H9 (cell line): ENCODE data around the gene KCTD19. TPM values are rescaled to one million over a fixed set of nuclear protein-coding genes. Genes with fewer than 3 reads are reported as not detected.

Experiments
- DNase-seq: peaks from one replicate; pipeline ENCODE4 v3.0.0-alpha.2; 2017
- H2AFZ ChIP-seq: one replicate; pipeline ENCODE4 v1.6.1; 2013; ENCODE audit warnings: mild to moderate bottlenecking, low read length, control low read depth, moderate library complexity
- H2AK5ac ChIP-seq: 2 replicates; pipeline ENCODE4 v1.6.1; 2013; ENCODE audit warnings: low read length, control low read depth, mixed read lengths; ENCODE audit not compliant: insufficient read length
- H2BK120ac ChIP-seq: one replicate; pipeline ENCODE4 v1.6.1; 2013; ENCODE audit warnings: low read depth, mild to moderate bottlenecking, low read length, control low read depth, inconsistent platforms; ENCODE audit not compliant: poor library complexity, severe bottlenecking
- H2BK12ac ChIP-seq: 2 replicates; pipeline ENCODE4 v1.6.1; 2013; ENCODE audit warnings: low read length, control low read depth, mixed read lengths, low read depth; ENCODE audit not compliant: insufficient read length
- H2BK15ac ChIP-seq: 2 replicates; pipeline ENCODE4 v1.6.1; 2013; ENCODE audit warnings: low read depth, low read length, control low read depth
- H2BK20ac ChIP-seq: one replicate; pipeline ENCODE4 v1.6.1; 2013; ENCODE audit warnings: low read depth, mild to moderate bottlenecking, low read length, control low read depth, inconsistent platforms; ENCODE audit not compliant: poor library complexity, severe bottlenecking
- H2BK5ac ChIP-seq: 2 replicates; pipeline ENCODE4 v1.6.1; 2013; ENCODE audit warnings: low read length, control low read depth, mixed read lengths; ENCODE audit not compliant: insufficient read length
- H3K14ac ChIP-seq: 2 replicates; pipeline ENCODE4 v1.6.1; 2013; ENCODE audit warnings: low read length, control low read depth; ENCODE audit not compliant: insufficient read depth
- H3K18ac ChIP-seq: 2 replicates; pipeline ENCODE4 v1.6.1; 2013; ENCODE audit warnings: low read depth, mild to moderate bottlenecking, mixed read lengths, low read length, control low read depth; ENCODE audit not compliant: insufficient read length
- H3K23ac ChIP-seq: 2 replicates; pipeline ENCODE4 v1.6.1; 2013; ENCODE audit warnings: low read length, control low read depth, mixed read lengths, low read depth; ENCODE audit not compliant: insufficient read length
- H3K23me2 ChIP-seq: 2 replicates; pipeline ENCODE4 v1.6.1; 2013; ENCODE audit warnings: low read depth, mild to moderate bottlenecking, mixed read lengths, low read length, control low read depth; ENCODE audit not compliant: insufficient read length, poor library complexity, severe bottlenecking
- H3K27ac ChIP-seq: 2 replicates; pipeline ENCODE4 v1.5.1; 2013; ENCODE audit warnings: low read length, control low read depth, mixed read lengths, low read depth; ENCODE audit not compliant: insufficient read length
- H3K27me3 ChIP-seq: 2 replicates; pipeline ENCODE4 v1.6.1; 2013; ENCODE audit warnings: low read length, control low read depth, inconsistent platforms; ENCODE audit not compliant: insufficient read depth
- H3K4ac ChIP-seq: 2 replicates; pipeline ENCODE4 v1.6.1; 2013; ENCODE audit warnings: low read depth, mild to moderate bottlenecking, control low read depth, inconsistent platforms, low read length, moderate library complexity
- H3K4me1 ChIP-seq: 2 replicates; pipeline ENCODE4 v1.6.1; 2013; ENCODE audit warnings: low read length, control low read depth, inconsistent platforms; ENCODE audit not compliant: insufficient read depth
- H3K4me2 ChIP-seq: 2 replicates; pipeline ENCODE4 v1.6.1; 2013; ENCODE audit warnings: low read length, control low read depth, mixed read lengths; ENCODE audit not compliant: insufficient read length, insufficient read depth
- H3K56ac ChIP-seq: 2 replicates; pipeline ENCODE4 v1.6.1; 2013; ENCODE audit warnings: low read depth, mild to moderate bottlenecking, mixed read lengths, low read length, control low read depth; ENCODE audit not compliant: insufficient read length
- H3K79me1 ChIP-seq: 2 replicates; pipeline ENCODE4 v1.6.1; 2013; ENCODE audit warnings: low read depth, mild to moderate bottlenecking, moderate library complexity, low read length, control low read depth, inconsistent platforms; ENCODE audit not compliant: insufficient read depth, poor library complexity, severe bottlenecking
- H3K79me2 ChIP-seq: 2 replicates; pipeline ENCODE4 v1.6.1; 2013; ENCODE audit warnings: low read length, control low read depth, inconsistent platforms; ENCODE audit not compliant: insufficient read depth
- H3K9ac ChIP-seq: 2 replicates; pipeline ENCODE4 v1.6.1; 2013; ENCODE audit warnings: low read length, control low read depth, mixed read lengths; ENCODE audit not compliant: insufficient read length; ENCODE audit errors: extremely low read depth
- H3K9me3 ChIP-seq: one replicate; pipeline ENCODE4 v1.6.1; 2013; ENCODE audit warnings: low read depth, low read length, inconsistent platforms; ENCODE audit not compliant: control insufficient read depth
- H3T11ph ChIP-seq: one replicate; pipeline ENCODE4 v1.6.1; 2013; ENCODE audit warnings: mild to moderate bottlenecking, low read length, control low read depth, inconsistent platforms
- H4K20me1 ChIP-seq: one replicate; pipeline ENCODE4 v1.6.1; 2013; ENCODE audit not compliant: control insufficient read depth, insufficient read length, insufficient read depth
- H4K5ac ChIP-seq: 2 replicates; pipeline ENCODE4 v1.6.1; 2013; ENCODE audit warnings: low read depth, mild to moderate bottlenecking, mixed read lengths, low read length, control low read depth; ENCODE audit not compliant: insufficient read length
- H4K8ac ChIP-seq: replicated peaks from 2 replicates; pipeline ENCODE4 v1.6.1; 2013; ENCODE audit warnings: low read length, control low read depth, mixed read lengths, low read depth; ENCODE audit not compliant: insufficient read length
- H4K91ac ChIP-seq: 2 replicates; pipeline ENCODE4 v1.6.1; 2013; ENCODE audit warnings: low read depth, mild to moderate bottlenecking, moderate library complexity, mixed read lengths, low read length, control low read depth; ENCODE audit not compliant: insufficient read length
- H3K27ac Mint-ChIP-seq, 3 experiments: 2 replicates in 2 of 3; 3 replicates in 1 of 3; pipeline ENCODE4 v1.8.0; 2020 to 2021; ENCODE audit warnings: mixed read lengths in 3 of 3, mild to moderate bottlenecking in 1 of 3, moderate library complexity in 1 of 3
- H3K27me3 Mint-ChIP-seq: 2 replicates; pipeline ENCODE4 v1.8.0; 2021; ENCODE audit warnings: low read depth, mild to moderate bottlenecking, moderate library complexity, mixed read lengths
- H3K36me3 Mint-ChIP-seq, 3 experiments: 2 replicates in 2 of 3; 3 replicates in 1 of 3; pipeline ENCODE4 v1.8.0; 2020 to 2021; ENCODE audit warnings: low read depth in 3 of 3, mixed read lengths in 3 of 3; ENCODE audit not compliant: insufficient read depth in 1 of 3
- H3K4me1 Mint-ChIP-seq, 2 experiments: 2 replicates each; pipeline ENCODE4 v1.8.0; 2020; ENCODE audit warnings: mixed read lengths in 2 of 2
- H3K4me3 Mint-ChIP-seq, 2 experiments: 2 replicates in 1 of 2; 3 replicates in 1 of 2; pipeline ENCODE4 v1.8.0; 2020 to 2021; ENCODE audit warnings: mild to moderate bottlenecking in 2 of 2, mixed read lengths in 2 of 2, moderate library complexity in 1 of 2
- H3K9me3 Mint-ChIP-seq, 2 experiments: 2 replicates in 1 of 2; 3 replicates in 1 of 2; pipeline ENCODE4 v1.8.0; 2020; ENCODE audit warnings: mild to moderate bottlenecking in 2 of 2, mixed read lengths in 2 of 2, moderate library complexity in 1 of 2
- CTCF ChIP-seq: fragments of 200-600 bp; sonication (generic); conservative IDR thresholded peaks from 3 replicates; pipeline ENCODE4 v1.8.0; 2021; ENCODE audit warnings: antibody characterized with exemption, mild to moderate bottlenecking
- WGBS: extraction: QIAGEN DNeasy Blood & Tissue Kit; methylation state at CpG from one replicate; pipeline ENCODE4 v1.1.7; 2013; ENCODE audit warnings: missing lambda C conversion rate, low lambda C conversion rate, mixed read lengths; ENCODE audit not compliant: insufficient read length; ENCODE audit errors: extremely low coverage; 5-methylcytosine and 5-hydroxymethylcytosine counted together
- total RNA-seq: library from RNA; stranded (reverse); gene quantifications from 2 replicates; pipeline ENCODE4 v1.2.1, GENCODE V29; 2021

Gene KCTD19
- total RNA-seq, 1 experiment from 2014 or later: 0.13 TPM

GRCh38 chr16:67283039-67283825, 43.3 kb downstream of the KCTD19 start:
- Mint-ChIP-seq H3K27me3 (peaks cover 16% of the 10 kb centered on the region), H3K36me3 (peaks cover 0 to 7% (median 0%) of the 10 kb centered on the region in 3 experiments; a peak in 2 of 7 replicates), H3K9me3 (no peaks in the 10 kb centered on the region), H3K27ac (peak overlapping the region in 1 of 3 experiments; percentile 19; a peak in 1 of 7 replicates), H3K4me1 (peaks cover 3 to 5% of the 10 kb centered on the region in 2 experiments; a peak in 3 of 4 replicates), H3K4me3 (no peak overlapping the region; a peak in 1 of 5 replicates)
- Histone ChIP-seq H3K4ac (no peak overlapping the region), H2BK120ac (no peak overlapping the region), H3K4me2 (no peak overlapping the region), H3K23me2 (peaks cover 6% of the 10 kb centered on the region), H2AFZ (no peak overlapping the region), H2AK5ac (no peak overlapping the region), H3K79me1 (no peaks in the 10 kb centered on the region), H3K27me3 (no peaks in the 10 kb centered on the region), H4K5ac (no peak overlapping the region), H4K8ac (no peak overlapping the region), H3T11ph (no peak overlapping the region), H3K23ac (no peak overlapping the region), H3K9me3 (no peaks in the 10 kb centered on the region), H2BK20ac (no peak overlapping the region), H3K27ac (no peak overlapping the region), H2BK12ac (no peak overlapping the region), H3K79me2 (no peaks in the 10 kb centered on the region), H2BK5ac (no peak overlapping the region), H4K91ac (no peak overlapping the region), H3K14ac (no peak overlapping the region), H3K56ac (no peak overlapping the region), H3K4me1 (no peaks in the 10 kb centered on the region), H3K18ac (no peak overlapping the region), H2BK15ac (no peak overlapping the region), H3K9ac (no peak overlapping the region), H4K20me1 (no peaks in the 10 kb centered on the region)
- no peak; the same call in 2 of the 3 replicates for TF ChIP-seq CTCF
- WGBS: no CpG with 5 or more reads among the region's 7 CpGs
- no peak for DNase-seq
